GM21529 (cell line): ENCODE results near the gene PPFIBP2.
A peak's percentile ranks its signal among the peaks of the same experiment; 100 is the strongest.

ENCODE experiments used
- ATAC-seq: cut with Tn5 transposase; IDR thresholded peaks from one replicate; pipeline ENCODE4 v1.9.1; 2021; ENCODE audit not compliant: unreplicated experiment

The PPFIBP2 gene

GRCh38 chr11:7524462-7525235 is 10.8 kb downstream of the PPFIBP2 start:
- no peak for ATAC-seq

- no peak for ATAC-seq
Observed at GRCh38 chr11:7525424-7525823, 11.6 kb downstream of the PPFIBP2 start.

- peak; percentile 39 for ATAC-seq
Observed at GRCh38 chr11:7527029-7527428, 13.2 kb downstream of the PPFIBP2 start.

- no peak for ATAC-seq
Observed at GRCh38 chr11:7528514-7529049, 14.8 kb downstream of the PPFIBP2 start.

- ATAC-seq, result no peak
Observed at GRCh38 chr11:7530013-7530640, 16.3 kb downstream of the PPFIBP2 start.

GRCh38 chr11:7531011-7531410 is 17.2 kb downstream of the PPFIBP2 start:
- ATAC-seq, result no peak

GRCh38 chr11:7532405-7533145 is 18.8 kb downstream of the PPFIBP2 start:
- ATAC-seq, result no peak

- peak; percentile 30 for ATAC-seq
Observed at GRCh38 chr11:7533199-7534041, 19.6 kb downstream of the PPFIBP2 start.

- ATAC-seq, result peak; percentile 80
Observed at GRCh38 chr11:7534042-7534378, 20.2 kb downstream of the PPFIBP2 start.

- ATAC-seq, result no peak
Observed at GRCh38 chr11:7536100-7536499, 22.3 kb downstream of the PPFIBP2 start.

GRCh38 chr11:7537265-7537664 is 23.5 kb downstream of the PPFIBP2 start:
- no peak for ATAC-seq

GRCh38 chr11:7538031-7538430 is 24.2 kb downstream of the PPFIBP2 start:
- ATAC-seq, result no peak

GRCh38 chr11:7538466-7539454 is 25.0 kb downstream of the PPFIBP2 start:
- ATAC-seq, result no peak

GRCh38 chr11:7540830-7541555 is 27.2 kb downstream of the PPFIBP2 start:
- ATAC-seq, result no peak

GRCh38 chr11:7543302-7543701 is 29.5 kb downstream of the PPFIBP2 start:
- no peak for ATAC-seq

- no peak for ATAC-seq
Observed at GRCh38 chr11:7544021-7544420, 30.2 kb downstream of the PPFIBP2 start.

GRCh38 chr11:7545611-7546010 is 31.8 kb downstream of the PPFIBP2 start:
- ATAC-seq, result no peak

GRCh38 chr11:7546324-7546791 is 32.6 kb downstream of the PPFIBP2 start:
- ATAC-seq, result no peak

GRCh38 chr11:7547687-7548086 is 33.9 kb downstream of the PPFIBP2 start:
- ATAC-seq, result no peak
